Activated naive CD4-positive, alpha-beta T cell treated with Interleukin-2 at 50 U/mL for 16 hours (primary cell): Measurements from ENCODE around the gene AKAP14.
"Not testable (repeated sequence)": the region's sequence is repeated elsewhere in the genome, so short reads cannot be mapped to it uniquely, and the experiment has no call there.

Experiments used
- DNase-seq: peaks from one replicate; pipeline ENCODE4 v3.0.0-alpha.2; 2020

AKAP14 gene

DNA sequence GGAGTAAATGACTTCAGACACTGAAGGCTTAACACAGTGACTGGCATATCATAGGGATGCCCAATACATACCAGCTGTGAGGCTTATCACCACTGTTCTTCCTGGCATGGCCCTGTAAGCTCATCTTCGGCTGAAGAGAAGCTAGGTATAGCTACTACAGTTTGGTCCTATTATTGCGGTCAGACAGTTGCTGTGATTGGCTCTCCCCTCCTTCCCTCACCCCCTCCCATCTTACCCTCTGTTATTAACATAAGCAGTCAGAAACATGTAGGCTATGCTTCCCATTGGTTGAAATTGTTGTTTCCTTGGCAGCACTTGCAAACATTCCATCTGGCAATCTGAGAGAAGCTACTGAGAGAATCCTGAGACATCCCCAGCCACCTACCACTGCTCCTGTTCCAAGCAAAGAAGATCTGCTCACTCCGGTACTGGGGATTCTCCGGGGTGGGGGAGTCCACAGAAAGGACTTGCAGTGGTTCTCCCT is at the start of gene AKAP14:
TSS of gene AKAP14 (plus strand) at position 51 of the 484 bp plus-strand sequence. CDS start 7,331 bp downstream, outside the sequence.
- no peak for DNase-seq

DNA sequence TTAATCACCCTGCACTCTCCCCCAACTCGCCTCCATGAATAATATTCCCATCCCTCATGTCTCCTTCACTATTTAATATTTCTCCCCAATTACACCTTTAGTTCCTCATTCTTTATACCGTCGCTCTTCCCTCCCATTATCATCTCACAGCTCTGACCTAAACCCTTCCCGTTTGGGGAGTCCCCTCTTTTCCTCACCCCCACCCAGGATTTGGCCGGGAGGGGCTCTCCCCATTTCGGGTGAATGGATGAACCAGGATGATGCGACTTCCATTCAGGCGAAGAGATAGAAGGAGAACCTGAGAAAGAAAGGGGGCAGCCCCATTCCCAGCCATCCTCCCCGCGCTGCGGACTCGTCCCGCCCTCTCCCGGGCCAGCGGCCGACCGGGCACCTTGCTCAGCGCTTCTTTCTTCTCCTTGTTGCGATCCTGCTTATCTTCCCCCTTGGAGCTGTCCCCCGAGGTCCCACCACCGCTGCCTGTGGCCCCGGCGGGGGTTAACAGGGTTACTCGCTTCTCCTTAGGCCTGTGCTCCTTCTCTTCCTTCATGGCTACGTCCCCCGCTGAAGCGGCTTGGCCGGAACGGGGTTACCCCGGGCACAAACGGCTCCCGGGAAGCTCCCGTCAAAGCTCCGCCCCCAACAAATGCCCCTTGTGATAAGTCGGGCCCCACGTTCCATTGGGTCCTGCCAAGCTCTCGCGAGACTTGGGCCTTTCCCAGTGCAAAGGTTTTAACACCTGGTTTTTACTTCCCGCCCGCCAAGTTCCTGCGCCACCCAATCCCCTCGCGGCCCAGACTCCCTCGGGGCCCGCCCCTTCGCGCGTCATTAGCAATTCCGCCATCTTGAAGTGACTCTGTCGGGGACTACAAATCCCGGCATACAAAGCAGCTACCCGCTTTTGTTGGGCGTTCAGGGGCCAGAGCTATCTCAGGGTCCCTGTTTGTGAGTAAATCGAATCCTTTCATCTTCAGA is 43.0 kb upstream of the AKAP14 start, which contains the start of gene UPF3B:
TSS of gene UPF3B (minus strand) at position 582 of the 972 bp plus-strand sequence. CDS start at position 547, 35 bp downstream.
- peak; percentile 92 for DNase-seq

DNA sequence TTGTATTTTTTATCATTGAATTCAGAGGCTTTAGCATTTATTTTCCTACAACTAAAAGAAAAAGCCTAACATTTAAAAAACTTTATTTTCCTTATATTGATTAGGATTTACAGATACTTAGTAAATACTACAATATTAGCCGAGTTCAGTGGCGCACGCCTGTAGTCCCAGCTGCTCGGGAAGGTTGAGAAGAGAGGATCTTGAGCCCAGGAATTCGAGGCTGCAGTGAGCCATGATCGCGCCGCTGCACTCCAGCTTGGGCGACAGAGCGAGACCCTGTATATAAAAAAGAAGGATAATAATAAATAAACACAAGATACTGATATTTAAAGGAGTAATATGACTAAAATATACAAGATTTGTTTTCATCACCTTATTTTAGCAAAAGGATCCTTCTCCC is 42.2 kb upstream of the AKAP14 start:
- no peak for DNase-seq

DNA sequence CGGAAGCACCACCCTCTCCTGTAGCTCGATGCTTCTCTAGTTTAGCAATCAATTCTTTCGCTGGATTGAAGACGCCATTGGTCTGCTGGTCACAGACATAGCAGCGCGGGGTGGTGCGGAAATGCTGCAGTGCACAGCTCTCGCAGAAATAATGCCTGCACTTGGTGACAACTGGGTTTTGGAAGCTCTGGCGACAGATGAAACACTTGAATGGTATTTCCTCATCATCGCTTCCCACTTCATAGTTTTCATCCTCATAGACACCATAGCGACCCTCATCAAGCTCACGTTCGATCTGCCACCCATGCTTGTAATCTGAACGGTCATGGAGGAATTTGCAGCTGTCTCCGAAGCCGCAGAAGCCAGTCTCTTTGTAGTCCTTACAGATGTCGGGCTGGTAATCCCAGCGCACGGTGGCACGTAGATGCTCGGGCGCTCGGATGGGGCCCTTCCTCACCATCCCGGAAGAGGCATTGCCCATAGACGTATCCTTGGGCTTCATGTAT is 25.0 kb upstream of the AKAP14 start:
- peak; percentile 37 for DNase-seq

DNA sequence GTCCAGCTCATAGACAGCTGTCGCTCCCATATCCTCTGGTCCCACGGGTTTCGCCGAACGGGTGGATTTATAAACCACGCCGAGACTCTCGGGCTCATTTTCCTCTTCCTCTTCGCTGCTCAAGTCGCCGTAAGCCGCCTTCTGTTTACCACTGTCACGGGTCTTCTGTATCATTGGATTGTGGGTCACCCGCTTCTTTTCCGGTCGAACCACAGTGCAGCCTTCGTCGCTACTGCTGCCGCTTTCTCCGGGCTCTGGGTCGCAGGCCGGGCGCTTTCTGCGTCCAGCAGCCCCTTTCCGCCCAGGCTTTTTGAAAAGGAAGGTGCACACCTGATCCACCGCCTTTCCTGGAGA is 24.5 kb upstream of the AKAP14 start:
- no peak for DNase-seq

DNA sequence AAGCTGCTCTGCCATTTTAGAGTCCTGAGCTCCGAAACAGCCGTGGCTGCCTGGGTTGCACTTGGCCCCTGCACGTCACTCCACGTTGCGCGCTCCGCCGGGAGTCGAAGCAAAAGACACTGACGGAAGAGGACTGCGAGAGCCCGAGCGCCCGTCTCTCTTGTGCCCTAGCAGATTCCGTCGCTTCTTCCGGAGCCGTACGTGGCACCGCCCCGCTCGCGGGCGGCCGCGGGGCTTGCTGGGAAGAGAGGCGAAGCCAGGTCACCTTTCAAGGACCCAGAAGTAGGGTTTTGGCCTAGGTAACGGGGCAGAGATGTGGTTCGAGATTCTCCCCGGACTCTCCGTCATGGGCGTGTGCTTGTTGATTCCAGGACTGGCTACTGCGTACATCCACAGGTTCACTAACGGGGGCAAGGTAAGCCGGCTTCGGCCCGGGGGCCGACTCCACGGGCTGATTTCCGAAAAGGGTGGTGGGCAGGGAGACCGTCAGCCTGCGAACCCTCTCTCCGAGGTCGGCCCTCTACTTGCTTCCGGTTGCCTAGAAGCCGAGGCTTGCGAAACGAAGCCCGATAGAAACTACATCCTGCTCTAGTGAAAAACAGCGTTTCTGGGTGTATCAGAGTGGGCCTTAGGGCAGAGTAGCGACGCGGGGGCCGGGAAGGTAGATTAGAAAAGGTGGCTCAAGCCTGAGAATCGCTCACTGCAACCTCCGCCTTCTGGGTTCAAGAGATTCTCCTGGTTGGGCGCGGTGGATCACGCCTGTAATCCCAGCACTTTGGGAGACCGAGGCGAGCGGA is 23.9 kb upstream of the AKAP14 start, which contains the start of the genes NDUFA1 and RNF113A:
TSS of gene NDUFA1 (plus strand) at position 234 of the 797 bp plus-strand sequence. CDS start at position 314, 80 bp downstream.
TSS of gene RNF113A (minus strand) at position 135 of the 797 bp plus-strand sequence. CDS start at position 15, 120 bp downstream.
- peak; percentile 86 for DNase-seq

DNA sequence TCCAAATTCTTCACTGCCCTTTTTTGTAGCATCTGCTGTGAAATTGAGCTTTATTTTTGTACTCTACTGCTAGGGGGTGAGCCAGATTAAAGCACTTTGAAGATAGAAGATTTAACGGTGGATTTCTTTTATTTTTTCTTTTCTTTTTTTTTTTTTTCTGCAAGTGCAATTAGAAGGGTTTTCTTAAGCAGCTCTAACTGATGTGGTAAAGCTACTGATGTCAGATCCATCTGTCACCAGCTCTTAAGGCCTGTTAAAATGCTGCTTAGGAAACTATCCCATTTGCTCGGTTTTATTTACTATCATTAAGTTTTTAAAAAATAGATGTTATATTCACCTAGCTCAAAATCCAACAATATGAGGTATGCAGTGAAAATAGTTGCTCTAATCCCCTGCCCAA is 17.0 kb upstream of the AKAP14 start:
- DNase-seq, result no peak

DNA sequence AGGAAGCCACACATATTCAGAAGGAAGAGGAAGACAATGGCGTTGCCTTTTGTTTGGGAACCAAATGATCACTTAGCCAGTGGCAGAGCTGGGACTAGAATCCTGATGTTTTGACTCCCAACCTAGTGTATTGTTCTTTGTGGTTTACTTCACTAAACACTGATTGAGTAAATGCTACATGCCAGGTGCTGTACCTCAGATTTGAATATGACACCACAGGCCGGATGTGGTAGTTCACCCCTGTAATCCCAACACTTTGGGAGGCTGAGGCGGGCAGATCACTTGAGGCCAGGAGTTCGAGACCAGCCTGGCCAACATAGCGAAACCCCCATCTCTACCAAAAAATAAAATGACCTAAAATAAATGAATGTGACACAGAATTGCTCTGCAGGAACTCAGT is 15.6 kb upstream of the AKAP14 start:
- no peak for DNase-seq

DNA sequence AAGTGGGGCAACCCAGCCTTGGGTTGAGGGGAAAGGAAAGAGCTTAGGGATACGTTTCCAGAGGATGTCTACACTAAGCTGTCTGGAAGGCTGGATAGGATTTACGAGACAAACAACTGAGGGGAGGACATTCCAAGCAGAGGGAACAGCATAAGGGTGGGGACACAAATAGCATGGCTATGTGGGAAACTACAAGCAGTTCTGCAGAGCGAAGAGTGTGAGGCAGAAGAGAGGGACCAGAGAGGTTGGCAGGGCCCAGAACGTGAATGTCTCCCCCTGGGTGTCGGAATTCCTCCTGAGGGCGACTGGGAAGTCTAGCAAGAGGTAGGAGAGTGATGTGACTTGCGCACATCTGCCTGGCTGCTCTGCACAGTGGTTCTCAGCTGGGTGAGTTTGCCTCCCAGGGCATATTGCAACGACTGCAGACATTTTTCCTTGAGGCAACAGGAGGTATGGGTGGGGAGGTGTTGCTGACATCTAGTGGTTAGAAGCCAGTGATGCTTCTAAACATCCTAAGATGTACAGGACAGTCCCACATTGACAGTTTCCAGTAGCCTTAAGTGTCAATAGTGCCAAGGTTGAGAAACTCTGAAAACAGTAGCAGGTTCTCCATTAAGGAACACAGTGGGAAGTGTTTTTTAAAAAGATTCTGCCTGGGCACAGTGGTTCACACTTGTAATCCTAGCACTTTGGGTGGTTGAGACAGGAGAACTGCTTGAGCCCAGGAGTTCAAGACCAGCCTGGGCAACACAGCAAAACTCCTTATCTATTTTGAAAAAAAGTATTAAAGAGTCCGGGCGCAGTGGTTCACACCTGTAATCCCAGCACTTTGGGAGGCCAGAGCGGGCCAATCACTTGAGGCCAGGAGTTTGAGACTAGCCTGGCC is 14.9 kb upstream of the AKAP14 start:
- DNase-seq, result peak; percentile 14

DNA sequence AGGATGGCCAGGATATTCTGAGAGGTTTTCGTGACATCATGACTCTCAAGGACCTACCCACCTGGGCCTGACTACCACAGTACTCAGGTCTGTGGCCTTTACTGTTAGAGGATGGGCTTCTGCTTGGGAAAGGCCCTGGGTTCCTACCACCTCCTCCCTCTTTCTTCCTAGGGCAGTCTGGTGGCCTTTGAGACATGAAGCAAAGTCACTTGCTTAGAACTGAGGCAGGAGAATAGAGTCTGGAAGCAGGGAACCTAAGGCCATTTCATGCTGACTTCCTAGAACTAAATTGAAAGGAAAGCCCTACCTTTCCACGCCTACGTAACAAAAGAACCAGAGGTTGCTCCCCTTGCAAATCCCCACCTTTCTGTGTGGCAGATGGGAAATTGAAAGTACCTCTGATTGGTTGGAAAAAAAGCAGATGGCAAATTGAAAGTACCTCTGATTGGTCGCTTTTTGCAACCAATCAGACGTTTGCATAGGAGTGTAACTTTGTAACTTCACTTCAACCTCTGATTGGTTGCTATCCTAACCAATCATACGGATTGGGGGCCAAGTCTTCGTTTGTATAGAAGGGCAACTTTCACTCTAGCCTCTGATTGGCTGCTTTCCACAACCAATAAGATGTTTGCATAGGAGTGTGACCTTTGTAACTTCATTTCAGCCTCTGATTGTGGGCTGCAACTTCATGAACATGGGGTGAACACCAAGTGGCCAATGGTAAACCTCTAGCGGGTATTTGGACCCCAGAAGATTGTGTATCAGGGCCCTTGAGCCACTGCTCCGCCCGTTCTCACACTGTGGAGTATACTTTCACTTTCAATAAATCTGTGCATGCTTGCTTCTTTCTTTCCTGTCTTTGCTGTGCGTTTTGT is 9.9 kb upstream of the AKAP14 start:
- no peak for DNase-seq

DNA sequence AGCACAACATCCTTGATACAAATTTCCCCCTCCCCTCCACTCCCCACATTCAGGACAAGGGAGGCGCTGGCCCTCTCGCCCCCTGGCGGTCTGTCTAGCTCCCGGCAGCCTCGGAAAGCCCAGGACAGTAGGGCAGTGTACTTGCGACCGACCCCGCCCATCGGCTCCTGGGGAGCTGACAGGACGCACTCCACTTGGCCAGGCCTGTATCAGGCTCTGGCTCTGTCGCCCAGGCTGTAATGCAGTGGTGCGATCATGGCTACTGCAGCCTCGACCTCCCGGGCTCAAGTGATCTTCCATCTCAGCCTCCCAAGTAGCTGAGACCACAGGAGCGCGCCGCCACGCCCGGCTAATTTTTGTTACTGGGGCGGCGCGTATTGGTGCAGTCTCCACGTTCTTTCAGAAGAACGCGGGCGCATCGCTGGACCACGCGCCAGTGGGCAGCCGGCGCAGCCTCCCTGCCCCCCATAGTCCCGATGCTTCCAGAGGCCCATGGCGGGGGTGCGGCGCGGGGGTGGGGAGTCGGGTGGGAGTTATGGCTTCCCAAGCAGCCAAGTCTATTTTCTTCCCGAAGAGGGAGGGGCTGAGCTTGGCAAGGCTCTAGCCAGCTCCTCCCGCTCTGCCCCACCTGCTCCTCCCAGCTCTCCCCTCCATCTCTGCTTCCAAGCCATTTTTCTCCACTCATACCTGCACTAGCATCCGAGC is 7.8 kb upstream of the AKAP14 start:
- DNase-seq, result peak; percentile 66

DNA sequence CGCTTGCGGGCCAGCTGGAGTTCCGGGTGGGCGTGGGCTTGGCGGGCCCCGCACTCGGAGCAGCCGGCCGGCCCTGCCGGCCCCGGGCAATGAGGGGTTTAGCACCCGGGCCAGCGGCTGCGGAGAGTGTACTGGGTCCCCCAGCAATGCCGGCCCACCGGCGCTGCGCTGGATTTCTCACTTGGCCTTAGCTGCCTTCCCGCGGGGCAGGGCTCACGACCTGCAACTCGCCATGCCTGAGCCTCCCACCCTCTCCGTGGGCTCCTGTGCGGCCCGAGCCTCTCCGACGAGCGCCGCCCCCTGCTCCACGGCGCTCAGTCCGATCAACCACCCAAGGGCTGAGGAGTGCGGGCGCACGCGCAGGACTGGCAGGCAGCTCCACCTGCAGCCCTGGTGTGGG is 5.1 kb upstream of the AKAP14 start:
- not testable (repeated sequence) for DNase-seq

DNA sequence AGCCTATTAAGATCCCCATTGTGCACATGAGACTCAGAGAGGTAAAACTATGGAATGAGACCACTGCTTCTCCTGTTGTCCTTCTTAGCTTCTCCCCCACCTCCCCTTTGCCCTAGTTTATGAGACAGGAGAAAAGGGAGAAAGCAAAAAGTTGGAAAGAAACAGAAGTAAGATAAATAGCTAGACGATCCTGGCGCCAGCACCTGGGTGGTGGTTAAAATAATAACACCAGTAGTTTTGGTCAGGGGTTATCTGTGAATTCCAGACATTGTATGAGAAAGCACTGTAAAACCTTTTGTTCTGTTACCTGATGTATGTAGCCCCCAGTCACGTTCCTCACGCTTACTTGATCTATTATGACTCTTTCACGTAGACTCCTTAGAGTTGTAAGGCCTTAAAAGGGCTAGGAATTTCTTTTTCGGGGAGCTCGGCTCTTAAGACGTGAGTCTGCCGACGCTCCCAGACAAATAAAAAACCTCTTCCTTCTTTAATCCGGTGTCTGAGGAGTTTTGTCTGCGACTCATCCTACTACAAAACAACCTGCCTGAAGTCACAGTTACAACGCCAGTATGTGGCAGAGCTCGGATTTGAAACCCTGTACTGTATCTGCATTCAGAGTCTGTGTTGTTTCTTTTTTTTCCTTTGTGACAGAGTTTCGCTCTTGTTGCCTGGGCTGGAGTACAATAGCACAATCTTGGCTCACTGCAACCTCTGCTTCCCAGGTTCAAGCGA is 3.6 kb upstream of the AKAP14 start:
- not testable (repeated sequence) for DNase-seq

DNA sequence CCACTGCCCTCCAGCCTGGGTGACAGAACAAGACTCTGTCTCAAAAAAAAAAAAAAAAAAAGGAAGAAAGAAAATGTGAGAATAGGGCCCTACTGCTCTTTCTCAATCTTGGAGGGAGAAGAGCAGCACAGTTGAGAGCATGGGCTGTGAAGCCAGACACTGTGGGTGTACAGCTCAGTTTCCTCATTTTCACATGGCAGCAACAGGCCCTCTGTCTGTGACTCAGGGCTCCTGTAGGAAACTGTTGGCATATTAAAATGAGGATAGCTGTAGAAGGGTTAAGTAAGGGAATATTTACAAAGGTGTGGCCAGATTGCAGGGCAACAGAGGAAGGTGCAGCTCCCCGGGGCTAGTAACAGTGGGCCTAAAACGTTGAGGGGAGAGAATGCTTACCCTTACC is 3.4 kb downstream of the AKAP14 start:
- DNase-seq, result no peak

DNA sequence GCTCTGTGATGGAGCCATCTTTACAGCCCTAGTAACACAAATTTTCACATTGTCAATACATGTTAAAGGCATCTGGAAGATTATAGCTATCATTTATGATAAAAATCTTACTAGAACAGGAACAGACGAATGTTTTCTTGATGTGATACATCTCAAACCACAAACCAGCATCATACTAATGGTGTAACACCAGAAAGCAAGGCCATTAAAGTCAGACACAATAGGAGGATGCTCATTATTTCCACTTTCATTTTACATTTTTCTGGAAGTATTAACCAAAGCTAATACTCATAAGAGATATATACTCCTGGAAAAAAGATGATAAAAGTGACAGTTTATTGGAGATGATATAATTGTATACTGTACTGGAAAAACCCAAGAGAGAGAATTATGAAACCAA is 5.3 kb downstream of the AKAP14 start:
- no peak for DNase-seq

DNA sequence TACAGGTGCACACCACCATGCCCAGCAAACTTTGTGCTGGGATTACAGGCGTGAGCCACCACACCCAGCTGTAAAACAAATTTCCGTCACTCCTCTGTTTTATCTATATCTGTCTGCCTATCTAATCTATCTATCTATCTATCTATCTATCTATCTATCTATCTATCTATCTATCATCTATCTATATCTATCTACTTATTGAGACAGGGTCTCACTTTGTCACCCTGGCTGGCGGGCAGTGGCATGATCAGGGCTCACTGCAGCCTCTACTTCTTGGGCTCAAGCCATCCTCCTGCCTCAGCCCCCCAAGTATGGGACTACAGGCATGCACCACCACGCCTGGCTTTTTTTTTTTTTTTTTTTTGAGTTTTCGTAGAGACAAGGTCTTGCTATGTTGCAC is 20.6 kb downstream of the AKAP14 start:
- no peak for DNase-seq

DNA sequence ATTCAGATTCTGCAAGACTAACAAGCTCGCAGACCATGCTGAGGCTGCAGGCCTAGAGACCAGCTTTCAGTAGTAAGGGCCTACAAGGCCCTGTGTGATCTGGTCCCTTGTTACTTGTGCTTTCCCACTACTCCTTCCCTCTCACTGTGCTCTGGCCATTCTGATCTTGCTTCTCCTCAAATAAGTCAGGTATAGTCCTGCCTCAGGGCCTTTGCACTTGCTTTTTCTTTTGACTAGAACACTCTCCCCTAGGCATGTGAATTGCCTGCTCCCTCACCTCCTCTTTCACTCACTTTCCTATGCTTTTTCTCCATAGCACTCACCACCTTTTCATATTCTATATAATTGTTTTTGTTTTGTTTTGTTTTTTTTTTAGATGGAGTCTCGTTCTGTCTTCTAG is 22.2 kb downstream of the AKAP14 start:
- DNase-seq, result no peak

DNA sequence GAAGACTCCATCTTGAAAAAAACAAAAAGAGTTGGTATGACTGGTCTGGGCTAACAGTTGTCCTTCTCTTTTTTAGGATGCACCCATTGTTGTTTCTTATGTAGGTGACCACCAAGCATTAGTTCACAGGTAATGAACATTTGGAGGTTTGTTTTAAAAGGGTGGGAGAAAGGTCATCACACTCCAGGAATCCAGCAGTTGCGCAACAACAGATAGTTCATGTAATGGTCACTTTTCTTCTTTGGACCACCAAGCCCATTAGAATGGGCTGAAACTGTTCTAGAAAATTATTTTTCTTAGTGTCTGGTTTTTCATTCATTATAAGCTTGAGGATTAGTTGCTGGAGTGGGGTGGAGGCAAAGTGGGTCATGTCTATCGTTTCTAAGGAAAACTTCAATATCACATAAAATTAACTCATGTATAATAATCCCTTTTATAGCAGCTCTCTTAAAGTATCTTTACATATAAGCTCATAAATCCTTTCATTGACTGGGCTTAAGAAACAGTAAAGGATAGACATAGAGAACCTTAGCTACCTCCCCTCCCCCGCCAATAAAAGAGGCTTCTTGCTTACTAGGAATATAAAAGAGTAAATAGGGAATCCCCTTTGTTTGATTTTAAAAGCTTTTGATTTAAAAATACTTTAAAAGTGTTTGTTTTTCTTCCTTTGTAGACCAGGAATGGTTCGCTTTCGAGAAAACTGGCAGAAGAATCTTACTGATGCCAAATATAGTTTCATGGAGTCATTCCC is 24.3 kb downstream of the AKAP14 start:
- no peak for DNase-seq

DNA sequence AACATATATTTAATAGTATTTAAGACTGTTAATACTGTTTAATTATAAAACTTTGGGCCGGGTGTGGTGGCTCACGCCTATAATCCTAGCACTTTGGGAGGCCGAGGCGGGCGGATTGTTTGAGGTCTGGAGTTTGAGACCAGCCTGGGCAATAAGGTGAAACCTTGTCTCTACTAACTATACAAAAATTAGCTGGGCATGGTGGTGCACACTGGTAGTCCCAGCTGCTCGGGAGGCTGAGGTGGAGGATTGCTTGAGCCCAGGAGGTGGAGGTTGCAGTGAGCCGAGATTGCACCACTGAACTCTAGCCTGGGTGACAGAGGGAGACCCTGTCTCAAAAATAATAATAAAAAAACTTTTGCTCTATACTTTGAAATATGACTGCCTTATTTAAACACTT is 26.7 kb downstream of the AKAP14 start:
- not testable (repeated sequence) for DNase-seq
